ENCODE data around the gene ALKAL2. TPM values are rescaled to one million over a fixed set of nuclear protein-coding genes. Genes with fewer than 3 reads are reported as not detected.

The ALKAL2 gene
- total and polyA plus RNA-seq, 8 donors, result 21.2 to 93.6 (median 38.1) TPM

DNA sequence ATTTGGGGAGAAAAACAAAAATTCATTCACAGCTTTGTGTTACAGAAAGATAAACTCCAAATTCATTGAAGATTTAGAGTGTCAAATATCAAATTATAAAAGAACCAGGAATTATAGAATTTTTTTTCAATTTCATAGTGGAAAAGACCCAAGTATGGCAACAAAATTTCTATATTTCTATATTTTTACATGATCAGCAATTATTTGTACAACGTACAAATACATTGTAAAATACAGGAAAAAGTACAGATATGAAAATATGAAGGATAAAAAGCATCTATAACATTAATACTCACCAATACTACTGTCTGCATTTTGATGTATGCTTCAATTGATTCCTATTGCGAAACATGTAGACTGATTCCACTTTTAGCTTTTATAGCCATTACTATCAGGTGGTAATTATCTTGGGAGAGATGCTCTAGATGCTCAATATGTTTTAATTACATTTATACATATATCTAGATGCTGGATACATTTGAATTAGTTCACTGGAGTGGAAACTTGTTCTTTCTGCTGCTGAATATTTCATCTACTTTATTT, 28.0 kb downstream of the ALKAL2 start:
- TF ChIP-seq, protein P1, sequence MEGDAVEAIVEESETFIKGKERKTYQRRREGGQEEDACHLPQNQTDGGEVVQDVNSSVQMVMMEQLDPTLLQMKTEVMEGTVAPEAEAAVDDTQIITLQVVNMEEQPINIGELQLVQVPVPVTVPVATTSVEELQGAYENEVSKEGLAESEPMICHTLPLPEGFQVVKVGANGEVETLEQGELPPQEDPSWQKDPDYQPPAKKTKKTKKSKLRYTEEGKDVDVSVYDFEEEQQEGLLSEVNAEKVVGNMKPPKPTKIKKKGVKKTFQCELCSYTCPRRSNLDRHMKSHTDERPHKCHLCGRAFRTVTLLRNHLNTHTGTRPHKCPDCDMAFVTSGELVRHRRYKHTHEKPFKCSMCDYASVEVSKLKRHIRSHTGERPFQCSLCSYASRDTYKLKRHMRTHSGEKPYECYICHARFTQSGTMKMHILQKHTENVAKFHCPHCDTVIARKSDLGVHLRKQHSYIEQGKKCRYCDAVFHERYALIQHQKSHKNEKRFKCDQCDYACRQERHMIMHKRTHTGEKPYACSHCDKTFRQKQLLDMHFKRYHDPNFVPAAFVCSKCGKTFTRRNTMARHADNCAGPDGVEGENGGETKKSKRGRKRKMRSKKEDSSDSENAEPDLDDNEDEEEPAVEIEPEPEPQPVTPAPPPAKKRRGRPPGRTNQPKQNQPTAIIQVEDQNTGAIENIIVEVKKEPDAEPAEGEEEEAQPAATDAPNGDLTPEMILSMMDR (IDR thresholded peaks at IDR 0.05), result no peak
- Histone ChIP-seq H3K27me3 (no peaks in the 10 kb centered on the region), H3K4me3 (peak overlapping the region in 1 of 4 donors; percentile 84), H3K27ac (peak overlapping the region in 1 of 4 donors; percentile 39), H3K36me3 (no peaks in the 10 kb centered on the region), H3K4me1 (peaks cover 11 to 20% (median 16%) of the 10 kb centered on the region in 3 donors), H3K9me3 (no peaks in the 10 kb centered on the region)
- ATAC-seq (no peak), FAIRE-seq (no peak), DNase-seq (no peak)
- intact Hi-C loops (cut with DNase I), result no loop called here
- 91 to 99% methylated on average over 2 of the region's 2 CpGs for WGBS, 2 donors

DNA sequence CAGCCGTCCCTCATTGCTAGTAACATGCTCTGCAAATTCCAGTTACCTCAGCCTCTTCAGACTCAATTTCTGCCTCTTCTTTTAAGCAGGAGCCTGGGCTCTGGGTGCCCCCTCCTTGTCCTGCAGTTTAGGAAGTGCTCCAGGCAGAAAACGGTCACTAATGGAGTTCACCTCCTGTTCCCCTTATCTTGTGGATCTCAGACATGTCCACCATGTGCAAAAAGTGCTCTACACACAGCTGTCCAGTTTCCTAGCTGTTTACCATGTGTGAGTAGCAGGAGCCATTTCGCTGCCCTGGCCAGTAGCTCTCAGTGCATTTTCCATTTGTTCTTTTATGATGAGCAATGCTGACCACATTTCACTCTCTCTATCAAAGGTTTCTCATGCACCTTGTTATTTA, 29.0 kb downstream of the ALKAL2 start:
- Histone ChIP-seq H3K27me3 (no peaks in the 10 kb centered on the region), H3K4me1 (peaks cover 11 to 20% (median 16%) of the 10 kb centered on the region in 3 donors), H3K27ac (no peak overlapping the region), H3K4me3 (no peak overlapping the region), H3K36me3 (no peaks in the 10 kb centered on the region), H3K9me3 (no peaks in the 10 kb centered on the region)
- WGBS, 2 donors, result 82 to 84% methylated on average over 3 of the region's 3 CpGs
- ATAC-seq (no peak), FAIRE-seq (no peak), DNase-seq (no peak)
- TF ChIP-seq, protein P1 (IDR thresholded peaks at IDR 0.05), result no peak
- intact Hi-C loops (cut with DNase I), result no loop called here

DNA sequence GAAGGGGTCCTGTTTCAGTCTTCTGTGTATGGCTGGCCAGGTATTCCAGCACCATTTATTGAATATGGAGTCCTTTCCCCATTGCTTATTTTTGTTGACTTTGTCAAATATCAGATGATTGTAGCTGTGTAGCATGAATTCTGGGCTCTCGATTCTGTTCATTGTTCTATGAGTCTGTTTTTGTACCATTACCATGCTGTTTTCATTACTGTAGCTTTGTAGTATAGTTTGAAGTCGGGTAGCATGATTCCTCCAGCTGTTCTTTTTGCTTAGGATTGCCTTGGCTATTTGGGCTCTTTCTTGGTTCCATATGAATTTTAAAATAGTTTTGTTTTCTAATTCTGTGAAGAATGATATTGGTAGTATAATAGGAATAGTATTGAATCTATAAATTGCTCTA, 30.0 kb downstream of the ALKAL2 start:
- H3K9me3 ChIP-seq, result no peaks in the 10 kb centered on the region
- peaks cover 11 to 20% (median 16%) of the 10 kb centered on the region in 3 donors for H3K4me1 ChIP-seq
- TF ChIP-seq, protein P1 (IDR thresholded peaks at IDR 0.05), result no peak
- no peak for FAIRE-seq
- DNase-seq, result no peak
- no peaks in the 10 kb centered on the region for H3K27me3 ChIP-seq
- intact Hi-C loops (cut with DNase I), result no loop called here
- 97 to 98% methylated on average over 2 of the region's 2 CpGs for WGBS, 2 donors
- ATAC-seq, result no peak
- no peaks in the 10 kb centered on the region for H3K36me3 ChIP-seq
- H3K27ac ChIP-seq, result no peak overlapping the region
- no peak overlapping the region for H3K4me3 ChIP-seq

DNA sequence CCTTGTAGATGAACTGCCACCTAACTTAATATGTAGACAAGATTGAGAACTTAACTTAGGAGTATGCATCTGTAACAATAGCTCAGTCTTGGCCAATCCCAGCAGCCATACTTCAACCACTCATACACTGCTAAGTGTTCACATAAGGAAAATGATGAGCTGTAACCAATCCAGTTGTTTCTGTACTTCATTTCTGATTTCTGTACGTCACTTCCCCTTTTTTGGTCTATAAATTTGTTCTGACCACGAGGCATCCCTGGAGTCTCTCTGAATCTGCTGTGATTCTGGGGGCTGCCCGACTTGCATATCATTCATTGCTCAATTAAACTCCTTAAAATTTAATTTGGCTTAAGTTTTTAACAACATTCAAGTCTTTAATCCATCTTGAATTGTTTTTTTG, 30.5 kb downstream of the ALKAL2 start:
- ATAC-seq, result no peak

DNA sequence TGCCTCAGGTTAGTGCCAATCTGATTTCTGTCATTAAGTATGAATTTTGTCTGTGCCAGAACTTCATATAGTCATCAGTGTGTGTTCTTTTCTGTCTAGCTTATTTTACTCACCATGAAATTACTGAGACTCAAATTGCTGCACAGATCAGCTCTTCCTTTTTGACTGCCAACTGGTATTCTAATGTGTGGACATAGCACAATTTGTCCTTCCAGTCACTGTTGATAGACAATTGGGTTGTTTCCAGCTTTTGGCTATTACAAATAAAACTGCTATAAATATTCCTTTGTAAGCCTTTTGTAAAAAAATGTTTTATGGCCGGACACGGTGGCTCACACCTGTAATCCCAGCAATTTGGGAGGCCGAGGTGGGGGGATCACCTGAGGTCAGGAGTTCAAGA, 31.8 kb downstream of the ALKAL2 start:
- peaks cover 8 to 11% (median 11%) of the 10 kb centered on the region in 3 donors for H3K4me1 ChIP-seq
- TF ChIP-seq, protein P1 (IDR thresholded peaks at IDR 0.05), result no peak
- H3K27me3 ChIP-seq, result no peaks in the 10 kb centered on the region
- DNase-seq, result no peak
- no peaks in the 10 kb centered on the region for H3K9me3 ChIP-seq
- intact Hi-C loops (cut with DNase I), result no loop called here
- H3K4me3 ChIP-seq, result no peak overlapping the region
- no peak for FAIRE-seq
- no peak overlapping the region for H3K27ac ChIP-seq
- ATAC-seq, result peak in 1 of 4 donors; percentile 42
- peaks cover 0 to 13% (median 4%) of the 10 kb centered on the region in 3 donors for H3K36me3 ChIP-seq
- WGBS, 2 donors, result 28 to 30% methylated on average over 3 of the region's 3 CpGs

More for the DNA sequence above, 30.5 kb downstream of the ALKAL2 start:
- WGBS, 2 donors, result 96% methylated on average over 3 of the region's 3 CpGs
- Histone ChIP-seq H3K9me3 (no peaks in the 10 kb centered on the region), H3K27ac (no peak overlapping the region), H3K4me1 (peaks cover 11 to 20% (median 16%) of the 10 kb centered on the region in 3 donors), H3K36me3 (no peaks in the 10 kb centered on the region), H3K4me3 (no peak overlapping the region), H3K27me3 (no peaks in the 10 kb centered on the region)
- TF ChIP-seq, protein P1 (IDR thresholded peaks at IDR 0.05), result no peak
- FAIRE-seq (no peak), DNase-seq (no peak)
- intact Hi-C loops (cut with DNase I), result no loop called here

Measured in pancreas (tissue), 10 donors.